Activated CD4-positive, alpha-beta T cell treated with anti-CD3 and anti-CD28 coated beads for 36 hours (primary cell): ENCODE results near the gene IGF2. TPM values are rescaled to one million over a fixed set of nuclear protein-coding genes. Genes with fewer than 3 reads are reported as not detected.

Source experiments
- ATAC-seq: fragments of 200-7000 bp; cut with Tn5 transposase; one replicate; pipeline ENCODE4 v1.10.0; 2021; ENCODE audit warnings: mild to moderate bottlenecking, moderate library complexity
- CTCF ChIA-PET: fragments of 350-600 bp; sonication (Branson Sonifier 250); formaldehyde crosslinking; loops from one replicate; lab custom pipeline; 2021; ENCODE audit warnings: antibody characterized with exemption; lab: Charles Lee
- POLR2A ChIA-PET: fragments of 350-600 bp; sonication (Branson Sonifier 250); formaldehyde crosslinking; loops from one replicate; lab custom pipeline; 2021; ENCODE audit warnings: antibody characterized with exemption, inconsistent platforms; lab: Charles Lee
- DNase-seq: peaks from one replicate; pipeline ENCODE4 v3.0.0-alpha.2; 2020
- H3K27ac Mint-ChIP-seq: one replicate; pipeline ENCODE4 v1.8.0; 2021; ENCODE audit warnings: mixed read lengths
- H3K27me3 Mint-ChIP-seq: one replicate; pipeline ENCODE4 v1.8.0; 2021; ENCODE audit warnings: mixed read lengths
- H3K36me3 Mint-ChIP-seq: one replicate; pipeline ENCODE4 v1.8.0; 2021; ENCODE audit warnings: low read depth, mixed read lengths
- H3K4me1 Mint-ChIP-seq: one replicate; pipeline ENCODE4 v1.8.0; 2021; ENCODE audit warnings: mixed read lengths
- H3K4me3 Mint-ChIP-seq: one replicate; pipeline ENCODE4 v1.8.0; 2021; ENCODE audit warnings: mild to moderate bottlenecking, moderate library complexity, mixed read lengths
- H3K9me3 Mint-ChIP-seq: one replicate; pipeline ENCODE4 v1.8.0; 2021; ENCODE audit warnings: low read depth, mixed read lengths
- intact Hi-C, 2 experiments: fragments of 100-400 bp; cut with DNase I in 1 of 2; cut with micrococcal nuclease in 1 of 2; formaldehyde crosslinking; loops; one replicate each; pipeline versions ENCODE4 v1.14.2 to v1.15.1; 2022 to 2024; cut with DNase I, micrococcal nuclease
- total RNA-seq, 2 experiments: library from RNA; stranded (reverse); gene quantifications; one replicate each; pipeline ENCODE4 v1.2.3, GENCODE V29; 2021

The IGF2 gene
- total RNA-seq, 2 experiments from 2014 or later = 8.6 to 9.2 TPM

GRCh38 chr11:2151500-2152257 is 12.5 kb upstream of the IGF2 start:
- Mint-ChIP-seq H3K4me1 (peaks cover 7% of the 10 kb centered on the region), H3K9me3 (no peaks in the 10 kb centered on the region), H3K27me3 (peaks cover 33% of the 10 kb centered on the region), H3K36me3 (no peaks in the 10 kb centered on the region), H3K4me3 (peak overlapping the region; percentile 4), H3K27ac (no peak overlapping the region)
- ChIA-PET POLR2A (interaction anchor here (0.5 to 1.3 kb wide), 3 partner anchors 9 to 136 kb away, joined by 3 to 4 read pairs (median 3); no protein-coding TSS in a partner anchor), CTCF (interaction anchor here (0.6 to 9.0 kb wide), 57 partner anchors 8 to 518 kb away, joined by 3 to 311 read pairs (median 4); partner anchors contain the start of genes LSP1 and TNNI2)
- intact Hi-C loops = loop anchor here (1.0 to 5.0 kb wide), 8 partner anchors 75 to 499 kb away; partner anchors contain the start of gene TNNT3 (in 1 of the 2)
- peak; percentile 71 for ATAC-seq
- peak; percentile 89 for DNase-seq

DNA sequence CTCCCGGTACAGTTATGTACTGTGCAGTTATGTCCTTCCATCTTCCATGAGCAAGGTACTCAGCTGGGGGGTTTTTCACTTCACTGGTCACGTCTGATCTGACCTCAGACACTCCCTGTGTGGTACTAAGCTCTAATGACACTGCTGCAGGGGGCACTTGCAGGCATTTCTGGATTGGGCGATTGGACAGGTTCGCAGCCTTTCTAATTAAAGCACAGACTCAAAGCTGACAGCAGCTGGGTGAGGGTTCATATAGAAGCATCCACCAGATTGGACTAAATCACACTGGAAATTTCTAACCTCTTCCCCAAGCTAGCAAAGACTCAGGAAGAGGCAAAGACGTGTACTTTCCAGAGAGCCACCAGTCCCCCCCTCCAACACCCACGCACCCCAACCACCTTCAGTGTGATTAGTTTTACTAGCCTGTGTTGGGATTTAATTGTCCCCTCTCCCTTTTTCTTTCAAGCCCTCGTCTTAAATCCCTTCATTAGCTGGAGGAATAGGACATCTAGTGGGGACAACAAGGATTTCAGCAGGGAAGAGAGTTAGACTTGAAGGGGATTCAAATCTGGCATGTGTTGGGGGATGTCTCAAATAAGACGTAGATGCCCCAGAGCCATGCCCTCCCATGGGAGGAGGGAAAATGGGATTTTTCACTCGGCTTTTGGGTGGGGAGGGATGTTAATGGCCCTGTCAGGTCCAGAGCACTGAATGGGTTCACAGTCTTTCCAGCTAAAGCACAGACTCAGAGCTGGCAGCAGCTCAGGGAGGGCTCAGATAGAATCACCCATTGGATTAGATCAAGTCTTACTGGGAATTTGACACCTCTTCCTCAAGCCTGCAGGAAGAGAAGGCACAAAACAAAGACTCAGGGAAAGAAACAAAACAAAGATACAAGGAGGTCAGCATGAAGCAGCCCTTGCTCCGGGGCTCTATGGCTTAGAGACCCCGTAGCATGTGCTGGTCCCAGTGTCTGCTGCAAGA is 11.0 kb upstream of the IGF2 start:
- Mint-ChIP-seq H3K27ac (no peak overlapping the region), H3K27me3 (peaks cover 47% of the 10 kb centered on the region), H3K36me3 (no peaks in the 10 kb centered on the region), H3K4me1 (peaks cover 7% of the 10 kb centered on the region), H3K9me3 (no peaks in the 10 kb centered on the region), H3K4me3 (no peak overlapping the region)
- ATAC-seq (no peak), DNase-seq (no peak)
- ChIA-PET CTCF (interaction anchor here (0.6 to 9.0 kb wide), 39 partner anchors 9 to 513 kb away, joined by 3 to 311 read pairs (median 4); no protein-coding TSS in a partner anchor), POLR2A (interaction anchor here (0.6 to 1.1 kb wide), 5 partner anchors 36 to 115 kb away, joined by 3 to 5 read pairs (median 4); no protein-coding TSS in a partner anchor)
- intact Hi-C loops = loop anchor here (2.0 to 5.0 kb wide), 3 partner anchors 73 to 458 kb away; partner anchors contain the start of gene TNNT3 (in 1 of the 2)

DNA sequence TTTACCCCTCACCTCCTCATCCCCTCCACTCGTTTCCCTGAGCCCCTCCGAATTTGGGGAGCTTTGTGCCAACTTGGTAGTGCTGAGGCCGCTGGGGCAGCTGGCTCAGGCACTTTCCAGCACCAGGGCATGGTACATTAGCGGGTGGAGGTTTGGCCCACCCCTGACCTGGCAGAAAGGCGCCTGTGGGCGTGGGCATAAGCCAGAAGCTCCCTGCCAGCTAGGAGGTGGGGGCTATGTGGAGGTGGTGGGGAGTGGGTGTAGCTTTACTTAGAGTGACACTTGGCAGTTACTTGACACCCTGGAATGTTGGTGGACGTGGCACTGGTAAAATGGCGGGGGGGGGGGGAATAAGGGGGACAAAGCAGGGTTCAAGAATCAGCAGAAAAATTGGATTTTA is 10.3 kb upstream of the IGF2 start:
- H3K27ac Mint-ChIP-seq = no peak overlapping the region
- H3K27me3 Mint-ChIP-seq = peaks cover 54% of the 10 kb centered on the region
- H3K4me1 Mint-ChIP-seq = peaks cover 13% of the 10 kb centered on the region
- H3K36me3 Mint-ChIP-seq = no peaks in the 10 kb centered on the region
- ChIA-PET POLR2A (interaction anchor here (0.6 to 1.1 kb wide), 3 partner anchors 37 to 112 kb away, joined by 4 to 5 read pairs (median 4); no protein-coding TSS in a partner anchor), CTCF (interaction anchor here (0.6 to 9.0 kb wide), 23 partner anchors 9 to 496 kb away, joined by 3 to 311 read pairs (median 4); no protein-coding TSS in a partner anchor)
- ATAC-seq (no peak), DNase-seq (no peak)
- H3K9me3 Mint-ChIP-seq = no peaks in the 10 kb centered on the region
- intact Hi-C loops = no loop called here
- H3K4me3 Mint-ChIP-seq = no peak overlapping the region

- Mint-ChIP-seq H3K9me3 (no peaks in the 10 kb centered on the region), H3K4me1 (peaks cover 15% of the 10 kb centered on the region), H3K36me3 (no peaks in the 10 kb centered on the region), H3K27me3 (peaks cover 56% of the 10 kb centered on the region), H3K4me3 (no peak overlapping the region), H3K27ac (no peak overlapping the region)
- CTCF ChIA-PET = interaction anchor here (0.6 to 9.0 kb wide), 8 partner anchors 8 to 455 kb away, joined by 3 to 311 read pairs (median 4); no protein-coding TSS in a partner anchor
- POLR2A ChIA-PET = no interaction called here
- DNase-seq = no peak
- intact Hi-C loops = no loop called here
- ATAC-seq = no peak
These were observed 9.4 kb upstream of the IGF2 start for GRCh38 chr11:2148595-2148994.

GRCh38 chr11:2147391-2147790 is 8.2 kb upstream of the IGF2 start:
- ChIA-PET CTCF (interaction anchor here (0.7 to 9.0 kb wide), 2 partner anchors 110 to 213 kb away, joined by 3 to 311 read pairs; no protein-coding TSS in a partner anchor), POLR2A (no interaction called here)
- H3K36me3 Mint-ChIP-seq = no peaks in the 10 kb centered on the region
- H3K27ac Mint-ChIP-seq = no peak overlapping the region
- no peak overlapping the region for H3K4me3 Mint-ChIP-seq
- peaks cover 65% of the 10 kb centered on the region for H3K27me3 Mint-ChIP-seq
- no peak for ATAC-seq
- DNase-seq = no peak
- H3K4me1 Mint-ChIP-seq = peaks cover 27% of the 10 kb centered on the region
- intact Hi-C loops = no loop called here
- H3K9me3 Mint-ChIP-seq = no peaks in the 10 kb centered on the region

DNA sequence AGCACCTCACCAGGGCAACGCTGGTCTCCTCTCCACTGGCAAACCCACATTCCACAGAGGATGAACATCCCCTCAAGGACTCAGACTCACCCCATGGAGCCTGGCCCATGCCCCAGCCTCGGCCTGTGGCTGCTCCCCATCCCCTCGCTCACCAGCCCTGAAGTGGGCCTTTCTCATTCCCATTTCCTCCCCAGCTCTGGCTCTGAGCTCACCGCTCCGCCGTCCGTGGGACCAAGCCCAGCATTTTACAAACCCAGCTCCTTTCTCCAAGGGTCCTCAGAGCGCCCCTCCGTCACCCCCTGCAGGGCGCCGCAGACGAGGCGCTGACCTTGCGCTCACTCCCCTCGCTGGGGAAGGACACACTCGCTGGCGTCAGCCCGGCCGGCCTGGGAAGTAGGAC is 6.9 kb upstream of the IGF2 start:
- H3K27me3 Mint-ChIP-seq = peaks cover 75% of the 10 kb centered on the region
- POLR2A ChIA-PET = no interaction called here
- no peaks in the 10 kb centered on the region for H3K36me3 Mint-ChIP-seq
- intact Hi-C loops = no loop called here
- no peak for ATAC-seq
- no peak for DNase-seq
- no peaks in the 10 kb centered on the region for H3K9me3 Mint-ChIP-seq
- H3K27ac Mint-ChIP-seq = no peak overlapping the region
- CTCF ChIA-PET = interaction anchor here (0.6 kb wide), 1 partner anchor 22 kb away, joined by 3 read pairs; no protein-coding TSS in a partner anchor
- H3K4me3 Mint-ChIP-seq = no peak overlapping the region
- H3K4me1 Mint-ChIP-seq = peaks cover 31% of the 10 kb centered on the region

GRCh38 chr11:2144544-2145248 is 5.5 kb upstream of the IGF2 start:
- Mint-ChIP-seq H3K27me3 (peaks cover 68% of the 10 kb centered on the region), H3K36me3 (no peaks in the 10 kb centered on the region), H3K4me1 (peaks cover 29% of the 10 kb centered on the region), H3K4me3 (no peak overlapping the region), H3K27ac (no peak overlapping the region), H3K9me3 (no peaks in the 10 kb centered on the region)
- ChIA-PET POLR2A (no interaction called here), CTCF (interaction anchor here (0.7 to 1.0 kb wide), 3 partner anchors 7 to 115 kb away, joined by 3 to 4 read pairs (median 3); no protein-coding TSS in a partner anchor)
- intact Hi-C loops = loop anchor here in 1 of 2 experiments (5.0 kb wide), 1 partner anchor 572 kb away; the partner anchor contains the start of gene DUSP8
- ATAC-seq (no peak), DNase-seq (no peak)

- ChIA-PET CTCF (interaction anchor here (1.0 to 1.8 kb wide), 4 partner anchors 8 to 262 kb away, joined by 4 to 11 read pairs (median 5); no protein-coding TSS in a partner anchor), POLR2A (no interaction called here)
- no peaks in the 10 kb centered on the region for H3K9me3 Mint-ChIP-seq
- intact Hi-C loops = loop anchor here (1.0 to 5.0 kb wide), 4 partner anchors 67 to 572 kb away; partner anchors contain the start of genes DUSP8 (in 1 of the 2) and LSP1 (in 1 of the 2)
- DNase-seq (peak; percentile 66), ATAC-seq (no peak)
- H3K27me3 Mint-ChIP-seq = peaks cover 65% of the 10 kb centered on the region
- H3K4me3 Mint-ChIP-seq = peak overlapping the region; percentile 49
- no peak overlapping the region for H3K27ac Mint-ChIP-seq
- no peaks in the 10 kb centered on the region for H3K36me3 Mint-ChIP-seq
- H3K4me1 Mint-ChIP-seq = peaks cover 29% of the 10 kb centered on the region
These were observed 4.8 kb upstream of the IGF2 start for GRCh38 chr11:2143799-2144543.

GRCh38 chr11:2143477-2143798 is 4.2 kb upstream of the IGF2 start:
- DNase-seq (no peak), ATAC-seq (no peak)
- intact Hi-C loops = loop anchor here (1.0 to 5.0 kb wide), 4 partner anchors 66 to 571 kb away; partner anchors contain the start of genes DUSP8 (in 1 of the 2) and LSP1 (in 1 of the 2)
- Mint-ChIP-seq H3K9me3 (no peaks in the 10 kb centered on the region), H3K27me3 (peaks cover 62% of the 10 kb centered on the region), H3K4me3 (peak overlapping the region; percentile 49), H3K27ac (no peak overlapping the region), H3K4me1 (peaks cover 29% of the 10 kb centered on the region), H3K36me3 (no peaks in the 10 kb centered on the region)
- ChIA-PET CTCF (interaction anchor here (0.7 to 1.8 kb wide), 8 partner anchors 9 to 310 kb away, joined by 3 to 11 read pairs (median 4); no protein-coding TSS in a partner anchor), POLR2A (interaction anchor here (0.6 to 2.5 kb wide), 3 partner anchors 8 to 832 kb away, joined by 4 to 15 read pairs (median 4); no protein-coding TSS in a partner anchor)
